HuH-7.5 (cell line): ENCODE data around the gene OPCML.

Source experiments
- DNase-seq: peaks from one replicate; pipeline ENCODE4 v3.0.0; 2011; ENCODE audit warnings: low spot score

OPCML gene

DNA sequence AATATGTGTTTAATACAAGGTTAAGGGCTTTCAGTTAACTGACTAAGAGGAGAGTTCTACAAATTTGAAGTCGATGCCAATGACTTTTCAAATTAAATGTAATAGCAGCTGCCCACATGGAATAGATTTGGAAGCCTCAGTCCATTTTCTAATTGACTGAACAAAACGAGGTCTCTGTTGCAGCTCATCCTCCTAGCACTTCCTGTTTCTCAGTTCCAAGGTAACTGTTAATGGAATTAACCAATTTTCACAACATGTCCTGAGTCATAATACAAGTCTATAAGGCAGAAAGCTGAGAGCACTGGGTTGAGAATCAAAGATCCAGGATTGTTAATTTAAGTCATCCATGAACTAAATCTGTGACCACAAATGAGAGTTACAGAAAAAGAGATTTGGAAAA lies 177.2 kb downstream of the OPCML start:
- DNase-seq, result no peak

DNA sequence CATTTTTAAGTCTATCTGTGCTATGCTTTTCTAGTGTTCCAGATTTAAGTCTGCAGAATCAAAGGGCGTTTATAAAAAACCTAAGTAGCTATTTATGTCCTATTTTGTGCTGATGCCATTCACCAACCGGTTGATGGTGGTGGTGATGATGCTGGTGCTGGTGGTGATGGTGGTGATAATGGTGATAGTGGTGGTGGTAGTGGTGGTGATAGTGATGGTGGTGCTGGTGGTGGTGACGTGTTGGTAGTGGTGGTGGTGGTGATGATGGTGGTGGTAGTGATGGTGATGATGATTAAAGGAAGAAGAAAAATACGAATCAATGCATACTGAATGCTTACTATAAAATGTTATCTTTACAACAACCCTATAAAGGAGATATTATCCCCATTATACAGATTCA lies 178.2 kb downstream of the OPCML start:
- DNase-seq, result no peak

- no peak for DNase-seq
Observed at GRCh38 chr11:133350045-133350444, 182.3 kb downstream of the OPCML start.

GRCh38 chr11:133347988-133348387 lies 184.3 kb downstream of the OPCML start:
- no peak for DNase-seq

- DNase-seq, result no peak
Observed at GRCh38 chr11:133346137-133346536, 186.2 kb downstream of the OPCML start.

DNA sequence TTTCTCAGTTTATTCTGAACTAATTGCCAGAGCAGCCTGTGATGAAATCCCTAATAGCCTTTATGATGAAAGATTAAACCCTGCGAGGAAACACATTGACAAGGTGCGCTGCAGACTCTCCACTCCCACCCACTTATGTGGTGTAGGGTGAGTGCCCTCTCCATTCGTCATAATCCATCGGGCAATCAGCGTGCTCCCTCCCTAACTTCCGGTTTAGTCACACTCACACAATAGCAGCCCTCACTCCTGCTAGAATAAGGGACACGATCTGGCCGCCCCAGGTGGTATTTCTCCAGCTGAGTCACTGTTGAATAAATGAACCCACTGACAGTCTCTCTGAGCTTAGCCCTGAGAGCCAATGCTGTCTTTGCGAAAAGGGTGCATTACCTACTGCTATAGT lies 188.3 kb downstream of the OPCML start:
- no peak for DNase-seq

GRCh38 chr11:133339495-133340140 lies 192.7 kb downstream of the OPCML start:
- no peak for DNase-seq

GRCh38 chr11:133338588-133338987 lies 193.7 kb downstream of the OPCML start:
- no peak for DNase-seq

DNA sequence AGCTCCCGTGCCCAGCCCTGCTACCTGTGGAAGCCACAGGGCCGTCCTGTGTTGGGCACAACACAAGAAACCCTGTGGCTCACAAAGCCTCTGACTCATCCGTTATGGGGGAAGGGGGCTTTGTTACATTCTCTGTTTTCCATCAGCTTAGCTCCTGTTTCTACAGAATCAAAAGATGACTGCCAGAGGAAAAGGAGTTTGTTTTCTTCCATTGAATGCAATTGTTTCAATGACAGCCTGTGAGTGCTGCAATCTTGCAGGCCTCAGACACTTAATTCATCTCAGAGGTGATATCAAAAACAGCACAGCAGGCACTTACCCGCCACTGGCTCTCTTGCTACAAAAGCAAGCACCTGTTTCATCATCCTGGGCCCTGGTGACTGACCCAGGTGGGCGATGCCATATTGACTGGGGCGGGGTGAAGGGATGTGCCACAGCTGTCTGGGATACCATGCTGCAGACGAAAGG lies 194.3 kb downstream of the OPCML start:
- DNase-seq, result no peak

GRCh38 chr11:133337193-133337592 lies 195.1 kb downstream of the OPCML start:
- DNase-seq, result no peak

DNA sequence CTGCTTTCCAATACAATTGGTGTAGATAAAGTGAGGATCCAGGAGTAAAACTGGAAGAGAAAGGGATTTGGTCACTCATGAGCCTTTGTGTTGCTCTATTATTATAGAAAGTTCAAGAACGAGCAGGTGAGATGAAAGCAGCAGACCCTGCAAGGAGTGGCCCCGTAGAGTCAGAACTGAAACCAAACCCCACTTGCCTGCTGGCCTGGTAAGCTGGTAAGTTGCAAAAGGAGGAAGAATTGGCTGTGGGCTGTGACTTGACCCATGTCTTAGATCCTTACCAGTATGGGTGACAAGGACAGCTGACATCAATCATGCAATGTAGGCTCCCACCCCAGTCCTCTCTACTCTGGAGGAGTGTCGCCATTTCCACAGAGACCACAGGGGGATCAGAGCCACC lies 201.3 kb downstream of the OPCML start:
- no peak for DNase-seq

DNA sequence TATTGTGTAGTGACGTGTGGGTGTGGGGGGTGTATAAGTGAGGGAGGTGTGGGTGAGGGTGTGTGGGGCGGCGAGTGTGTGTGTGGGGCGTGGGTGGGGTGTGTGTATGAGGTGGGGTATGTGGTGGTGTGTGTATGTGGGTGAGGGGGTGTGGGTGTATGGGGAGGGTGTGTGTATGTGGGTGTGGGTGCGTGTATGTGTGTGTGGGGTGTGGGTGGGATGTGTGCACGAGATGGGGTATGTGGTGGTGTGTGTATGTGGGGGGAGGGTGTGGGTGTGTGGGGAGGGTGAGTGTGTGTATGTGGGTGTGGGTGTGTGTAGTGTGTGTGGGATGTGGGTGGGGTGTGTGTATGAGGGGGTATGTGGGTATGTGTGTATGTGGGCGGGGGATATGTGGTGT lies 205.5 kb downstream of the OPCML start:
- no peak for DNase-seq

- DNase-seq, result no peak
Observed at GRCh38 chr11:133326332-133326731, 206.0 kb downstream of the OPCML start.

DNA sequence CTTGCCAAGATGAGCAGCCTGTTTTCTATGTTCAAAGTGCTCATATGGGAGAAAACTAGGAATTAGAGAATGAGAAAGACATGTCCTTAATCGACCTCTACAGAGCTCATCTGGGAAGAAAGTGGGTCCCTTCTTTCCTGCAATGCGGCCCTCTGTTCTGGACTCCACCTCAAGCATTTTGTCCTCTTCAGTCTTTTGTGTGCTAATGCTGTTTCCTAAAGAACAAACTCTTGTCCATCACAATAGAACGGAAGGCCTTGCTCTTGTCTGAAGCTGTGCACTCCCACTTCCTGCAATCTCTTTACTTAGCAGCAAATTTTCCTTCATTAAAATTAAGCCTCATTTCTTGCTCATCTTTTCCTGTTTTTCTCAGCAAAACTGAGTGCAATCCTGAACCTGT lies 206.6 kb downstream of the OPCML start:
- DNase-seq, result no peak

DNA sequence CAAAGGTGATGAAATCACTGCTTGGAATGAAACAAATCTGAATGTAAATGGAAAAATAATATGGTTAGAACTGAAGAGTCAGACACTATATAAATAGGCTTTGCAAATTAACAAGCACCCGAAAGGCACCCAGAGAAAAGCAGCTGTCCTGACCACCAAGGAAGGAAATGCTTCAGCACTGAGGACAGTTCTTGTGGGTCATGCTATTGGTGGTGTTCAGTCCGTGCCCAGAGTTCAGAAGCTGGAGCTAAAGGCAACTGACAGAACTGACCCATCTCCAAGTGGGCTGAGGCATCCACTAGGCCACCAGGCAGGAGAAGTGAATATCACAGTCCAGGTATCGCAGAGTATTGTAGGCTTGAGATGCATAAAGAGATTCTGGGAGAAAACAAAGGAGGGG lies 208.9 kb downstream of the OPCML start:
- DNase-seq, result no peak

GRCh38 chr11:133318221-133318620 lies 214.1 kb downstream of the OPCML start:
- DNase-seq, result no peak

GRCh38 chr11:133311230-133311629 lies 221.1 kb downstream of the OPCML start:
- DNase-seq, result no peak

DNA sequence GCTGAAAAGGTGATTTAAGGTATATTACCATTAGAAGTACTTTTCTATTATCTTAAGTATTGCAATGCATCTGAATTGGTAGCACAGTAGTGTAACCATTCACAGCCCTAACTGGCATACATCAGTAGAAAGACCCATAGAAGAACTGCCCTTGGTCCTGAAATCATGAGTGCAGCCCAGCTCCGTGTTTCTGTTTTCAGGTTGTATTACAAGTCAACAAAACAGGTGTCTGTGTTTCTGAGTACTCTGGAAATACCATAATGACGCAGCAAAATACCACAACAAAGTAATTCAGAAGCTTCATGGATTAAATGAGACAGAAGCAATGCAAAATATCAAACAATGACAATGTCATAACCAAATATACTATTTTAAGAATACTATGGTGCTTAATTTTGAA lies 226.3 kb downstream of the OPCML start:
- no peak for DNase-seq

DNA sequence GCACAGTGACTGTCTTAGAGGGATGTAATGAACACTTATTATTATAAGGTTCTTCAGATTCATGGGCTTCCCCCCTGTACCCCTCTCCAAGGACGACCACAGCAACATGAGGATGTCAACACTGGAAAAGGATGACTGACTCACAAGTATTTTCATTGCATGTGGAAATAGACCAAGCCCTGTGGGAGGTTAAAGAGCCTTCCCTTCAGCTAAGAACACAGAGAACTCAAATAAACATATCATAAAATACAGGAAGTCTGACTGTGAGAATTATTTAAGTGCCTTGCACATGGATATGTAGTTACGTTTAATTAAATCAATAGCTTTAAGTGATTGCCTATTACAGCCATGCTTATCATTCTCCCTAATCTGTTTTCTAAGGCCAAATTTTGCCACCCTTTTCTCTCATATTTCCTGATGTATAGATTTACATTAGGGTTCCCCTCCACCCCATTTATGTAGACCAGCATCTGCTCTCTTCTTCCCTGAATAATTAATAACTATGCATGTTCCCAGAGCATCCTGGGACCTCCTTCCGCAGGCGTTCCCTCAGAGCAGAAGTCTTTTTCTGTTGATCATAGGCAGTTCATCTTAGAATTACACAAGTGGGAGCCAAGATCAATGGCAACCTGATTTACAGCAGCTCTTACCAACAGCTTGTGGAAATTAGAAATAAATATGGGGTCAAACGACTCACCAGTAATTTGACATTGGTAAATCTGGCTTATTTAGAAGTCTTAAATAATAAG lies 226.9 kb downstream of the OPCML start:
- no peak for DNase-seq

- no peak for DNase-seq
Observed at GRCh38 chr11:133303262-133303661, 229.0 kb downstream of the OPCML start.

DNA sequence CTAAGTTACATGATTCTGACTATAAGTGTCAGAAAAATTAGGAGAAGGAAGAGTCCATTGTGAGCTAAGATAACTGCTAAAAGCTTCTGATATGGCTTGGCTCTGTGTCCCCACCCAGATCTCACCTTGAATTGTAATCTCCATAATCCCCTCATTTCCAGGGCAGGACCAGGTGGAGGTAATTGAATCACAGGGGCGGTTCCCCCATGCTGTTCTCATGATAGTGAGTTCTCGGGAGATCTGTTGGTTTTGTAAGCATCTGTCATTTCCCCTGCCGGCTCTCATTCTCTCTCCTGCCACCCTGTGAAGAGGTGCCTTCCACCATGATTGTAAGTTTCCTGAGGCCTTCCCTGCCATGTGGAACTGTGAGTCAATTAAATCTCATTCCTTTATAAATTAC lies 230.2 kb downstream of the OPCML start:
- no peak for DNase-seq

DNA sequence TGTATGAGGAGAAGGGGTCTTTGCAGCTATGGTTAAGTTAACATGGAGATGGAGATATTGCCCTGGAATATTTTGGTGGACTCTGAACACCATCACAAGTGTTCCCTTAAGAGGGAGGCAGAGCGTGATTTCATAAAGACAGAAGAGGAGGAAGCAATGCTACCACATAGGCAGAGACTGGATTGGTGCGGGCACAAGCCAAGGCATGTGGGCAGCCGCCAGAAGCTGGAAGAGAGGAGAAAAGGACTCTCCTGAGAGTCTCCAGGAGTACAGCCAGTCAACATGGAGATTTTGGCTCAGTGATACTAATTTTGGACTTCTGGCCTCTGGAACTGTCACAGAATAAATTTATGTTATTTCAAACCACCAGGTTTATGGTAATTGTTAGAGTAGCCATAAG lies 231.6 kb downstream of the OPCML start:
- DNase-seq, result no peak

- no peak for DNase-seq
Observed at GRCh38 chr11:133291780-133292179, 240.5 kb downstream of the OPCML start.

- DNase-seq, result no peak
Observed at GRCh38 chr11:133285359-133285758, 246.9 kb downstream of the OPCML start.
